OCI-LY7 (cell line): ENCODE data around the gene GPR55. TPM values are rescaled to one million over a fixed set of nuclear protein-coding genes. Genes with fewer than 3 reads are reported as not detected.
"Not testable (repeated sequence)": the region's sequence is repeated elsewhere in the genome, so short reads cannot be mapped to it uniquely, and the experiment has no call there.

ENCODE experiments used
- BruUV-seq: library from RNA; stranded (reverse); fragments of 400-500 nt; replicated peaks from 2 replicates; lab custom pipeline; 2021; lab: Mats Ljungman, UMichigan
- CTCF ChIA-PET: fragments of 300-600 bp; sonication (Branson Sonifier 250); formaldehyde crosslinking; loops from one replicate; lab custom pipeline; 2022; ENCODE audit warnings: antibody characterized with exemption; ENCODE audit not compliant: unreplicated experiment; lab: Charles Lee
- POLR2A ChIA-PET: fragments of 300-600 bp; sonication (Branson Sonifier 250); formaldehyde crosslinking; loops from one replicate; lab custom pipeline; 2022; ENCODE audit warnings: antibody characterized with exemption; lab: Charles Lee
- DNase-seq: peaks from one replicate; pipeline ENCODE4 v3.0.0-alpha.2; 2015; ENCODE audit warnings: low spot score
- H2AFZ ChIP-seq: fragments of 200-600 bp; sonication (generic), shearing (Covaris generic); 2 replicates; pipeline ENCODE4 v1.6.1; 2014; ENCODE audit warnings: mild to moderate bottlenecking, antibody characterized with exemption, low read length, moderate library complexity
- H3K27ac ChIP-seq: fragments of 200-600 bp; sonication (generic); 2 replicates; pipeline ENCODE4 v1.5.1; 2014; ENCODE audit warnings: mixed run types, low read depth, mild to moderate bottlenecking, moderate library complexity, low read length, inconsistent platforms; ENCODE audit not compliant: poor library complexity, severe bottlenecking
- H3K36me3 ChIP-seq: fragments of 200-600 bp; sonication (generic); 2 replicates; pipeline ENCODE4 v1.6.1; 2014; ENCODE audit warnings: mild to moderate bottlenecking, antibody characterized with exemption, low read length, moderate library complexity, mixed read lengths; ENCODE audit not compliant: insufficient read depth
- H3K4me1 ChIP-seq: fragments of 200-600 bp; sonication (generic); 2 replicates; pipeline ENCODE4 v1.5.1; 2014; ENCODE audit warnings: mild to moderate bottlenecking, low read length; ENCODE audit not compliant: insufficient read depth, poor library complexity, severe bottlenecking
- H3K4me2 ChIP-seq: fragments of 200-600 bp; sonication (generic); 2 replicates; pipeline ENCODE4 v1.6.1; 2014; ENCODE audit warnings: mild to moderate bottlenecking, low read length
- H3K4me3 ChIP-seq: fragments of 200-600 bp; sonication (generic); 2 replicates; pipeline ENCODE4 v1.5.1; 2014; ENCODE audit warnings: mild to moderate bottlenecking, low read depth, low read length; ENCODE audit not compliant: poor library complexity, severe bottlenecking
- H3K79me2 ChIP-seq: fragments of 200-600 bp; sonication (generic); 2 replicates; pipeline ENCODE4 v1.6.1; 2016; ENCODE audit warnings: low read depth, mild to moderate bottlenecking, low read length, moderate library complexity, mixed read lengths; ENCODE audit not compliant: insufficient read depth
- H3K9me2 ChIP-seq: fragments of 200-600 bp; sonication (generic); 2 replicates; pipeline ENCODE4 v1.6.1; 2016; ENCODE audit warnings: mild to moderate bottlenecking, low read length, mixed read lengths; ENCODE audit not compliant: insufficient read depth
- H3K9me3 ChIP-seq: fragments of 200-600 bp; sonication (generic); 2 replicates; pipeline ENCODE4 v1.6.1; 2014; ENCODE audit warnings: mild to moderate bottlenecking, mixed run types, low read length, mixed read lengths
- H4K20me1 ChIP-seq: fragments of 200-600 bp; sonication (generic); 2 replicates; pipeline ENCODE4 v1.6.1; 2014; ENCODE audit warnings: mild to moderate bottlenecking, antibody characterized with exemption, low read length, moderate library complexity, mixed read lengths; ENCODE audit not compliant: insufficient read depth
- CTCF ChIP-seq: fragments of 200-600 bp; sonication (generic); conservative IDR thresholded peaks from 2 replicates; pipeline ENCODE4 v1.5.1; 2014; ENCODE audit warnings: mild to moderate bottlenecking, antibody characterized with exemption, low read length, moderate library complexity, mixed read lengths
- EZH2phosphoT487 ChIP-seq: fragments of 200-600 bp; sonication (generic); IDR thresholded peaks from 2 replicates; pipeline ENCODE4 v1.6.1; 2018; ENCODE audit warnings: low read depth, borderline replicate concordance, mild to moderate bottlenecking, mixed run types, antibody characterized with exemption, low read length, moderate library complexity, mixed read lengths
- intact Hi-C: fragments of 100-400 bp; cut with micrococcal nuclease; formaldehyde crosslinking; loops from one replicate; pipeline ENCODE4 v1.10.0; 2022; ENCODE audit not compliant: unreplicated experiment
- total RNA-seq, 2 experiments: library from RNA; depleted of rRNA in 1 of 2; stranded (reverse); fragments of >200 nt in 1 of 2; shearing (Covaris generic) in 1 of 2; gene quantifications; 2 replicates each; pipeline ENCODE4 v1.2.3, GENCODE V29; 2014 to 2022

Gene GPR55
- total RNA-seq, 2 experiments from 2014 or later: 0.22 TPM; not detected in 1

DNA sequence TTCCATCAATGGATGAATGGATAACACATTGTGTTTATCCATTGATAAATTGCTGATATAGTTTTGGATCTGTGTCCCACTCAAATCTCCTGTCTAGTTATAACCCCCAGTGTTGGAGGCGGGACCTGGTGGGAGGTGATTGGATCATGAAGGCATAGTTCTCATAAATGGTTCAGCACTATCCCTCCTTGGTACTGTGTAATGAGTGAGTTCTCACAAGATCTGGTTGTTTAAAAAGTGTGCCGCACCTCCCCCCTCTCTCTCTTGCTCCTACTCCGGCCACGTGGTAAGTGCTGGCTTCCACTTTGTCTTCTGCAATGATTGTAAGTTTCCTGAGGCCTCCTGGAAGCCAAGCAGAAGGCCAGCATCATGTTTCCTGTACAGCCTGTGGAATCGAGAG lies 47.0 kb upstream of the GPR55 start:
- H3K36me3 ChIP-seq: no peaks in the 10 kb centered on the region
- no peaks in the 10 kb centered on the region for H4K20me1 ChIP-seq
- no peak overlapping the region for H3K27ac ChIP-seq
- intact Hi-C loops: no loop called here
- no peak for DNase-seq
- H3K79me2 ChIP-seq: no peaks in the 10 kb centered on the region
- no peak overlapping the region for H3K4me2 ChIP-seq
- no peaks in the 10 kb centered on the region for H3K4me1 ChIP-seq
- no peaks in the 10 kb centered on the region for H3K9me2 ChIP-seq
- H2AFZ ChIP-seq: no peak overlapping the region
- ChIA-PET POLR2A (interaction anchor here (0.6 kb wide), 1 partner anchor 137 kb away, joined by 4 read pairs; no protein-coding TSS in a partner anchor), CTCF (no interaction called here)
- TF ChIP-seq CTCF: no peak
- no peak for TF ChIP-seq EZH2phosphoT487
- no peak overlapping the region for H3K4me3 ChIP-seq
- BruUV-seq: no TSS peak
- no peaks in the 10 kb centered on the region for H3K9me3 ChIP-seq

DNA sequence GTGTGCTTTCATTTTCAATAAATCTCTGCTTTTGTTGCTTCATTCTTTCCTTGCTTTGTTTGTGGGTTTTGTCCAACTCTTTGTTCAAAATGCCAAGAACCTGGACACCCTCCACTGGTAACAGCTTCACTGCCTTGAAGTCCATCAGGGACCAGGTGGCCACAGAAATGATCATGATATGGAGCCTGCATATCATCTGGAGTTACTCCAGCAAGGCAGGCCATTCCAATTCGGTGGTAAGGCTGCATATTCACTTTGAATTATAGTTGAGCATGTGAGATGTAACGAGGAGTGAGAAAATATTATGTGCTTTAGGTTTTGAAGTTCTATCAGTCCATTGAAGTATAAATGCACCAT lies 44.6 kb upstream of the GPR55 start:
- H4K20me1 ChIP-seq: no peaks in the 10 kb centered on the region
- ChIA-PET CTCF (no interaction called here), POLR2A (no interaction called here)
- H2AFZ ChIP-seq: no peak overlapping the region
- H3K27ac ChIP-seq: no peak overlapping the region
- H3K9me3 ChIP-seq: no peaks in the 10 kb centered on the region
- H3K4me2 ChIP-seq: peak overlapping the region; percentile 20; the same call in 1 of the 2 replicates
- H3K36me3 ChIP-seq: no peaks in the 10 kb centered on the region
- intact Hi-C loops: no loop called here
- H3K79me2 ChIP-seq: no peaks in the 10 kb centered on the region
- no peaks in the 10 kb centered on the region for H3K9me2 ChIP-seq
- H3K4me1 ChIP-seq: no peaks in the 10 kb centered on the region
- no peak overlapping the region for H3K4me3 ChIP-seq
- DNase-seq: no peak
- no TSS peak for BruUV-seq
- no peak for TF ChIP-seq CTCF

GRCh38 chr2:230968921-230969658 lies 44.0 kb upstream of the GPR55 start:
- no peaks in the 10 kb centered on the region for H3K4me1 ChIP-seq
- H3K4me3 ChIP-seq: no peak overlapping the region
- no peaks in the 10 kb centered on the region for H3K79me2 ChIP-seq
- no peak for TF ChIP-seq CTCF
- TF ChIP-seq EZH2phosphoT487: no peak
- peak overlapping the region; percentile 20; the same call in 1 of the 2 replicates for H3K4me2 ChIP-seq
- H4K20me1 ChIP-seq: no peaks in the 10 kb centered on the region
- no peaks in the 10 kb centered on the region for H3K36me3 ChIP-seq
- POLR2A ChIA-PET: interaction anchor here (0.5 to 0.7 kb wide), 2 partner anchors 10 to 1218 kb away, joined by 3 read pairs; no protein-coding TSS in a partner anchor
- H3K9me3 ChIP-seq: no peaks in the 10 kb centered on the region
- no peaks in the 10 kb centered on the region for H3K9me2 ChIP-seq
- H3K27ac ChIP-seq: no peak overlapping the region
- CTCF ChIA-PET: no interaction called here
- no peak overlapping the region for H2AFZ ChIP-seq
- intact Hi-C loops: no loop called here
- BruUV-seq: no TSS peak
- DNase-seq: no peak

- H3K36me3 ChIP-seq, H3K79me2 ChIP-seq, H3K9me3 ChIP-seq, CTCF ChIA-PET, H3K4me2 ChIP-seq, H4K20me1 ChIP-seq, DNase-seq, H3K9me2 ChIP-seq, H3K27ac ChIP-seq, BruUV-seq, intact Hi-C loops, H3K4me1 ChIP-seq, H3K4me3 ChIP-seq, H2AFZ ChIP-seq: not testable (repeated sequence)
- POLR2A ChIA-PET: interaction anchor here (0.7 kb wide), 1 partner anchor 1217 kb away, joined by 3 read pairs; no protein-coding TSS in a partner anchor
These were observed 43.3 kb upstream of the GPR55 start for GRCh38 chr2:230968314-230968713.
